SJSA1 (cell line): Measurements from ENCODE around the gene ARHGAP44. TPM values are rescaled to one million over a fixed set of nuclear protein-coding genes. Genes with fewer than 3 reads are reported as not detected.

Experiments
- DNase-seq, 2 experiments: peaks; one replicate each; pipeline ENCODE4 v3.0.0-alpha.2; 2015 to 2020; ENCODE audit warnings: low spot score in 2 of 2, low read depth in 1 of 2
- H3K27ac ChIP-seq: fragments of 250-450 bp; sonication (Bioruptor Pico); 2 replicates; pipeline ENCODE4 v1.5.1; 2020; ENCODE audit warnings: mild to moderate bottlenecking, moderate library complexity
- H3K27me3 ChIP-seq: fragments of 250-450 bp; sonication (Bioruptor Pico); replicated peaks from 2 replicates; pipeline ENCODE4 v1.5.1; 2020; ENCODE audit warnings: mild to moderate bottlenecking, moderate library complexity
- H3K36me3 ChIP-seq: fragments of 250-450 bp; sonication (Bioruptor Pico); 2 replicates; pipeline ENCODE4 v1.5.1; 2020; ENCODE audit warnings: mild to moderate bottlenecking
- H3K4me1 ChIP-seq: fragments of 250-450 bp; sonication (Bioruptor Pico); replicated peaks from 2 replicates; pipeline ENCODE4 v1.6.1; 2021; ENCODE audit warnings: mild to moderate bottlenecking
- H3K4me3 ChIP-seq: fragments of 250-450 bp; sonication (Bioruptor Pico); 2 replicates; pipeline ENCODE4 v1.5.1; 2020; ENCODE audit warnings: mild to moderate bottlenecking
- H3K9me3 ChIP-seq: fragments of 250-450 bp; sonication (Bioruptor Pico); replicated peaks from 2 replicates; pipeline ENCODE4 v1.5.1; 2020; ENCODE audit warnings: mild to moderate bottlenecking
- total RNA-seq: library from RNA; depleted of rRNA; stranded (reverse); fragments of >200 nt; shearing (Covaris generic); gene quantifications from 2 replicates; pipeline ENCODE4 v1.2.3, GENCODE V29; 2014; rRNA removed

Gene ARHGAP44, protein sequence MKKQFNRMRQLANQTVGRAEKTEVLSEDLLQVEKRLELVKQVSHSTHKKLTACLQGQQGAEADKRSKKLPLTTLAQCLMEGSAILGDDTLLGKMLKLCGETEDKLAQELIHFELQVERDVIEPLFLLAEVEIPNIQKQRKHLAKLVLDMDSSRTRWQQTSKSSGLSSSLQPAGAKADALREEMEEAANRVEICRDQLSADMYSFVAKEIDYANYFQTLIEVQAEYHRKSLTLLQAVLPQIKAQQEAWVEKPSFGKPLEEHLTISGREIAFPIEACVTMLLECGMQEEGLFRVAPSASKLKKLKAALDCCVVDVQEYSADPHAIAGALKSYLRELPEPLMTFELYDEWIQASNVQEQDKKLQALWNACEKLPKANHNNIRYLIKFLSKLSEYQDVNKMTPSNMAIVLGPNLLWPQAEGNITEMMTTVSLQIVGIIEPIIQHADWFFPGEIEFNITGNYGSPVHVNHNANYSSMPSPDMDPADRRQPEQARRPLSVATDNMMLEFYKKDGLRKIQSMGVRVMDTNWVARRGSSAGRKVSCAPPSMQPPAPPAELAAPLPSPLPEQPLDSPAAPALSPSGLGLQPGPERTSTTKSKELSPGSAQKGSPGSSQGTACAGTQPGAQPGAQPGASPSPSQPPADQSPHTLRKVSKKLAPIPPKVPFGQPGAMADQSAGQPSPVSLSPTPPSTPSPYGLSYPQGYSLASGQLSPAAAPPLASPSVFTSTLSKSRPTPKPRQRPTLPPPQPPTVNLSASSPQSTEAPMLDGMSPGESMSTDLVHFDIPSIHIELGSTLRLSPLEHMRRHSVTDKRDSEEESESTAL
- total RNA-seq, result 0.58 and 5.1 TPM in 2 replicates

DNA sequence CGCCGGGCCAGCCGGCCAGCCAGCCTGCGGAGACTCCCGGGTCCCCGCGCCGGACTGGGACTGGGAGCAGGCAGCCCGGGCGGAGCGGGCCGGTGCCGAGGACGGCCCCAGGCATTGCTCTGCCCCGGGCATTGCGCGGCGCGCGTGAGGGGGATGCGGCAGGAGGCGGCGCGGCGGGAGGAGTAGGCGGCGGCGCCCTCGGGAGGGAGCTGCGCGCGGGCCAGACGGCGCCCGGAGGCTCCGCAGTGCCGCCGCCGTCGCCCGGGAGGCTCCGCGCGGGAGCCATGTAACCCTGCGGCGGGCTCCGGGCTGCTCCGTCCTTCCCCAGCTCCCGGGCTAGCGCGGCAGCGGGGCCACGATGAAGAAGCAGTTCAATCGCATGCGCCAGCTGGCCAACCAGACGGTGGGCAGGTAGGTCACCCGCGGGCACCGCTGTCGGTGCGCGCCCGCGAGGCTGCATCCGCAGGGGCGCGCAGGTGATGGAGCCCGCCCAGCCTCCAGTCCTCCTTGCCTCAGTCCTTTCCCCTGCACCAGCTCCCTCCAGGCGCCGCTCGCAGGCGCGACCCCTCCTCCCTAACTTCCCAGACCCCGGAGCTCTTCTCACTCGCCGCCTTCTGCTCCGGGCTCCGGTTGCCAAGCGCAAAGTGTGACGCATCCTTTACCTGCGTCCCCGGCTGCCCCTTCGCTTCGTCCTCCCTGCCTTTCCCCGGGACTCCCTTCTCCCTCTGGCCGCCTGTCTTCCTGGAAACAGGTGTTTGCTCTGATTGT lies at the start of gene ARHGAP44:
Gene ARHGAP44 (plus strand): TSS at position 18 of the 768 bp plus-strand sequence. CDS start 341 bp downstream, at position 359.
- peak; percentile 52 to 63 for DNase-seq
- Histone ChIP-seq H3K27ac (no peak within 1 kb of the TSS), H3K4me3 (peak within 1 kb of the TSS; percentile 63)

GRCh38 chr17:12739500-12739899 lies 49.8 kb upstream of the ARHGAP44 start:
- Histone ChIP-seq H3K4me1 (peaks cover 5% of the 10 kb centered on the region), H3K4me3 (no peak overlapping the region), H3K27ac (no peak overlapping the region), H3K27me3 (no peaks in the 10 kb centered on the region), H3K36me3 (no peaks in the 10 kb centered on the region), H3K9me3 (no peaks in the 10 kb centered on the region)
- peak in 1 of 2 experiments; percentile 8 for DNase-seq

More for the DNA sequence above, at the start of gene ARHGAP44:
- H3K36me3 ChIP-seq, result no peaks in the 10 kb centered on the region
- peaks cover 7% of the 10 kb centered on the region for H3K4me1 ChIP-seq
- no peaks in the 10 kb centered on the region for H3K9me3 ChIP-seq
- 0 out of 2 replicates have a peak, but pooled peaks cover 7% of the 10 kb centered on the region for H3K27me3 ChIP-seq

GRCh38 chr17:12743046-12743445 lies 46.3 kb upstream of the ARHGAP44 start:
- no peaks in the 10 kb centered on the region for H3K36me3 ChIP-seq

DNA sequence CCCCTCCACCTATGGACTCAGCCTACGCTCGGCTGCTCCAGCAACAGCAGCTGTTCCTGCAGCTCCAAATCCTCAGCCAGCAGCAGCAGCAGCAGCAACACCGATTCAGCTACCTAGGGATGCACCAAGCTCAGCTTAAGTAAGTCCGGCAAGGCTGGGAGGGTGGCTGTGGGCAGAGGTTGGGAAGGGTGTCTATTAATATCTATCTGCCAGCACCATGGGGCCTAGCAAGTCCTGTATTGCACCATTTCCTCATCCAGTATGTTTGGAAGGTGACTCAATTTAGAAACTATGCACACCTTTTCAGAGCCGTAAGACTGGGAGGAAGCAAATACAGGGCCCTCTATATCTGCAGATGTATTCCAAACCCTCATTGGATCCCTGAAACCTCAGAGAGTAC lies 45.0 kb upstream of the ARHGAP44 start:
- H3K4me3 ChIP-seq, result no peak overlapping the region
- no peaks in the 10 kb centered on the region for H3K36me3 ChIP-seq
- H3K9me3 ChIP-seq, result no peaks in the 10 kb centered on the region
- H3K27me3 ChIP-seq, result no peaks in the 10 kb centered on the region
- no peak overlapping the region for H3K27ac ChIP-seq
- H3K4me1 ChIP-seq, result peaks cover 5% of the 10 kb centered on the region
- DNase-seq, result no peak

More at GRCh38 chr17:12743046-12743445, 46.3 kb upstream of the ARHGAP44 start:
- Histone ChIP-seq H3K9me3 (no peaks in the 10 kb centered on the region), H3K4me3 (no peak overlapping the region), H3K27me3 (no peaks in the 10 kb centered on the region), H3K4me1 (peaks cover 5% of the 10 kb centered on the region), H3K27ac (no peak overlapping the region)
- no peak for DNase-seq

DNA sequence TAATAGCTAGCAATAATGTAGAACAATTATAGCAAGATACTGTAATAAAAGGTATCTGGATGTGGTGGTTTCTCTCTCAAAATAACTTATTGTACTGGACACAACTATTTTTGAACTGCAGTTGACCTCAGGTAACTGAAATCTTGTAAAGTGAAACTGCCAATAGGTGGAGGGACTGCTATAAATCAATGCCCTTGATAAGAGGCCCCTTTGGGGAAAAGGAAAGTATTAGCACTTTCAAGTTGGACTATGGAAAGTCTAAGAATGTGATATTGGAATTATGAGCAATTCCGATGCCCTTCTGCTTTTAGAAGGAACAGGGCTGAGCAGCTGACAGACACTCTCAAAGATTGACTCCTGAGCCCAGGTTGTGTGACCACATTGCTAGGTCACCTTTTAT lies 44.5 kb upstream of the ARHGAP44 start:
- Histone ChIP-seq H3K4me3 (no peak overlapping the region), H3K36me3 (no peaks in the 10 kb centered on the region), H3K4me1 (peaks cover 5% of the 10 kb centered on the region), H3K27me3 (no peaks in the 10 kb centered on the region), H3K27ac (no peak overlapping the region), H3K9me3 (no peaks in the 10 kb centered on the region)
- DNase-seq, result no peak

DNA sequence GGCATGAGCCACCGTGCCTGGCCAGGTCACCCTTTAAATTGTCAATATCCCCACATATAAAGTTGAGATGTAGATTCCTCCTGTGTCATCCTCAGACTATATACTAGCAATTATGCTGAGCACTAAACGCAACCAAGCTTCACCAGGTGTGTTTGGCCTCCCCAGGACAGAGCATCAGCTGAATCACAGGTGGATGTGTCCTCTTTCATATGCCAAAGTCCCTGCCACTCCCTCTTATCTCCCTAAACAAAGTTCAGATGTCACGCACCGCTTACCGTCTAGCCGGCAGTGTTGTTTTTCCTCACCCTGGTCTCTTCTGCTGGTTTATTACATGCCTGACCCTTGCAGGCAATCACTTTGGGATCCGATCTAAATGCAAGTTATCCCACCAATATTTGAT lies 43.8 kb upstream of the ARHGAP44 start:
- H3K27ac ChIP-seq, result no peak overlapping the region
- no peak for DNase-seq
- no peaks in the 10 kb centered on the region for H3K27me3 ChIP-seq
- H3K4me3 ChIP-seq, result no peak overlapping the region
- no peaks in the 10 kb centered on the region for H3K9me3 ChIP-seq
- H3K36me3 ChIP-seq, result no peaks in the 10 kb centered on the region
- H3K4me1 ChIP-seq, result peaks cover 5% of the 10 kb centered on the region

- H3K27me3 ChIP-seq, result no peaks in the 10 kb centered on the region
- DNase-seq, result no peak
- H3K9me3 ChIP-seq, result no peaks in the 10 kb centered on the region
- H3K27ac ChIP-seq, result no peak overlapping the region
- H3K36me3 ChIP-seq, result no peaks in the 10 kb centered on the region
- no peaks in the 10 kb centered on the region for H3K4me1 ChIP-seq
- no peak overlapping the region for H3K4me3 ChIP-seq
Measured at GRCh38 chr17:12756786-12757185, 32.5 kb upstream of the ARHGAP44 start.

DNA sequence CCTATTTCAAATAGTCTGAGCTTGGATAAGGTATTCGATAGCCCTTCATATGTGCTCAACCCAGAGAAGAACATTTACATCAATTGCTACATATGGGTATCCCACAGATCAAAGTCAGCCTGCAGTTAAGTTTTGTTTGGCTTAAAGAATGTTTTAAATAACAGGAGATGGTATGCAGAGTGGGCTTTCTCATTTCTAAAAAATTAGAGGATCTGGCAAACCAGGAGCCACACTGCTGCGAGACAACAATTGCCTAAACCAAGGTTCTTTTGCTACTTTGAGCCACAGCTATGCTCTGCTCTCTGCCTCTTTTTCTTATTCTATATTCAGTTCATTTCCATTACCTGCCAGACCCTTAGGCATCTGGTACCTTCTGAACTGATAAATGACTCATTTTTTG lies 30.2 kb upstream of the ARHGAP44 start:
- Histone ChIP-seq H3K27ac (no peak overlapping the region), H3K9me3 (no peaks in the 10 kb centered on the region), H3K4me3 (no peak overlapping the region), H3K4me1 (no peaks in the 10 kb centered on the region), H3K27me3 (no peaks in the 10 kb centered on the region), H3K36me3 (no peaks in the 10 kb centered on the region)
- no peak for DNase-seq

DNA sequence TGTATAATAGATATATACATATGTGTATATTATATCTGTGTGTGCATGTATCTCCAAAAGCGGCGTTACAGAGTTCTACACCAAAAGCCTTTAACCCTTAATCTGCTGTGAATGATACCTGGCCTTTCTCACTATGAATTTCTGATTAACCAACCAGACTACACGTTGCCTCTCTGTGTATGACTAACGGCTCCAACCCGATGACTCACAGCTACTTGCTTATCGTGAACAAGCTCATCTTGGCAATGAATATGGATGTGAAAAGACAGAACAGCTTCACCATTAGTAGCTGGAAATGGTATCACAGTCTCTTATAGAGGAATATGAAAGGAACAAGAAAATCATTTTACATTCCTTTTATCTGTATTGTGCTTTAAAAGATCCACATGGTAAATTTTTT lies 23.8 kb upstream of the ARHGAP44 start:
- DNase-seq, result peak in 1 of 2 experiments; percentile 28
- Histone ChIP-seq H3K9me3 (no peaks in the 10 kb centered on the region), H3K4me3 (no peak overlapping the region), H3K27me3 (no peaks in the 10 kb centered on the region), H3K36me3 (no peaks in the 10 kb centered on the region), H3K4me1 (peaks cover 6% of the 10 kb centered on the region), H3K27ac (no peak overlapping the region)

- Histone ChIP-seq H3K27me3 (no peaks in the 10 kb centered on the region; the same call in none of the 2 replicates), H3K4me3 (no peak overlapping the region), H3K4me1 (peaks cover 6% of the 10 kb centered on the region), H3K9me3 (no peaks in the 10 kb centered on the region), H3K36me3 (no peaks in the 10 kb centered on the region), H3K27ac (no peak overlapping the region)
- no peak for DNase-seq
Measured at GRCh38 chr17:12768255-12768654, 21.0 kb upstream of the ARHGAP44 start.

GRCh38 chr17:12769981-12770380 lies 19.3 kb upstream of the ARHGAP44 start:
- Histone ChIP-seq H3K4me3 (no peak overlapping the region), H3K27me3 (no peaks in the 10 kb centered on the region; the same call in none of the 2 replicates), H3K36me3 (no peaks in the 10 kb centered on the region), H3K4me1 (peaks cover 6% of the 10 kb centered on the region), H3K9me3 (no peaks in the 10 kb centered on the region), H3K27ac (no peak overlapping the region)
- DNase-seq, result no peak

- H3K27me3 ChIP-seq, result no peaks in the 10 kb centered on the region; the same call in none of the 2 replicates
- no peak for DNase-seq
- no peak overlapping the region for H3K4me3 ChIP-seq
- no peak overlapping the region for H3K27ac ChIP-seq
- H3K9me3 ChIP-seq, result no peaks in the 10 kb centered on the region
- no peaks in the 10 kb centered on the region for H3K4me1 ChIP-seq
- H3K36me3 ChIP-seq, result no peaks in the 10 kb centered on the region
Measured at GRCh38 chr17:12773153-12773552, 16.1 kb upstream of the ARHGAP44 start.

DNA sequence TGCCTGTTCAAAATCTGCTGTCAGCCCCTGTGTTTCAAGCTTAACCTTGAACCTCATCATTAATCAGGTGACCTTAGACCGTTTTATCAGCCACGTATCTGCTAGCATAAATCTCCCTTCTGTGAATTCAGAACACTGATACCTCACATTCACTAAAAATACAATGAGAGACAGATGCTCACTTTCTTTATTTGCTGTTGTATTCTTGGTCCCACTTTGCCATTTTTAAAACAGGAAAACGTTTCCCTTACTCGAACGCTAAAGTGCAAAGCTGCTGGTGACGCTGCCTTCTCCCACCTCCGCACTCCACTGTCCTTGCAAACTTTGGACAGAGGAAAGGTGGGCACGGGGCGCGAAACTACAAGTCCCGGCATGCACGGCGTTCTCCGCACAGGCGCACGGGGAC lies 220 bp upstream of the ARHGAP44 start:
- Histone ChIP-seq H3K9me3 (no peaks in the 10 kb centered on the region), H3K4me3 (peak overlapping the region; percentile 63), H3K27me3 (0 out of 2 replicates have a peak, but pooled peaks cover 7% of the 10 kb centered on the region), H3K4me1 (peaks cover 7% of the 10 kb centered on the region), H3K27ac (no peak overlapping the region), H3K36me3 (no peaks in the 10 kb centered on the region)
- no peak for DNase-seq
